Upper lobe of right lung (tissue), 1 donor: ENCODE results near the gene RNF38. TPM values are rescaled to one million over a fixed set of nuclear protein-coding genes. Genes with fewer than 3 reads are reported as not detected.
"Not testable (repeated sequence)": the region's sequence is repeated elsewhere in the genome, so short reads cannot be mapped to it uniquely, and the experiment has no call there.

Experiments
- ATAC-seq: fragments of 200-7000 bp; cut with Tn5 transposase; one replicate; pipeline ENCODE4 v1.9.1; 2020; ENCODE audit warnings: mild to moderate bottlenecking, moderate library complexity
- DNase-seq: peaks from one replicate; pipeline ENCODE4 v3.0.0-alpha.2; 2020
- H3K27ac ChIP-seq: fragments of 200-600 bp; one replicate; pipeline ENCODE4 v1.8.0; 2022
- H3K27me3 ChIP-seq: fragments of 200-600 bp; one replicate; pipeline ENCODE4 v1.8.0; 2022; ENCODE audit warnings: mild to moderate bottlenecking
- H3K36me3 ChIP-seq: fragments of 200-600 bp; one replicate; pipeline ENCODE4 v1.8.0; 2022
- H3K4me1 ChIP-seq: fragments of 200-600 bp; one replicate; pipeline ENCODE4 v1.8.0; 2022
- H3K4me3 ChIP-seq: fragments of 200-600 bp; one replicate; pipeline ENCODE4 v1.8.0; 2022; ENCODE audit warnings: mild to moderate bottlenecking
- H3K9me3 ChIP-seq: fragments of 200-600 bp; one replicate; pipeline ENCODE4 v1.8.0; 2022
- intact Hi-C: fragments of 100-400 bp; cut with DNase I; formaldehyde crosslinking; loops from one replicate; pipeline ENCODE4 v1.11.0; 2022
- total RNA-seq: library from RNA; stranded (reverse); fragmentation: NEBNext Ultra II Directional; extraction: Animal tissue kit (Norgen Biotek cat#: 25700); gene quantifications from one replicate; pipeline ENCODE4 v1.2.1, GENCODE V29; 2021
- TF ChIP-seq, protein P1 (sequence below): fragments of 200-600 bp; IDR thresholded peaks from one replicate; pipeline ENCODE4 v1.8.0; 2022; ENCODE audit warnings: antibody characterized with exemption
- donor health status: DM: no; HTN: yes; CAD: no; lungs with severe emphysema.

Gene RNF38
- total RNA-seq, 1 donor from 2014 or later, result 49.7 TPM

DNA sequence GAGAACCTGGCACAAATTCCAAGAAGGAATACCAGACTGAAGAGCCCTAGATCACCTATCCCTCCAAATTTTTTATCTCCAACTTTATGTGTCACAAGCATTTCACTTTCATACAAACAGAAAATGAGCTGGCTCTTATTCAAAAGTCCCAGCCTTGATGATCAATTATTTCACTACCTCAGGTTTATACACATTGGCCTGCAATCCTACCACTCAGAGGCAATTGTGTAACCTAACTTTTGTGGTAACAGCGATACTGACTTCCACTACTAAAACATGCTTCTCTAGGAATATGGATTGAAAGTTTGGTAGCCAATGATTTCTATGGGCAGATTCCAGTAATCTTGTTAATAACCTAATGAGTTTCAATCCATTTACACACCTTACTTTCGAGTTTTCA is 10.5 kb downstream of the RNF38 start:
- H3K27ac ChIP-seq, result no peak overlapping the region
- DNase-seq, result no peak
- TF ChIP-seq, protein P1, sequence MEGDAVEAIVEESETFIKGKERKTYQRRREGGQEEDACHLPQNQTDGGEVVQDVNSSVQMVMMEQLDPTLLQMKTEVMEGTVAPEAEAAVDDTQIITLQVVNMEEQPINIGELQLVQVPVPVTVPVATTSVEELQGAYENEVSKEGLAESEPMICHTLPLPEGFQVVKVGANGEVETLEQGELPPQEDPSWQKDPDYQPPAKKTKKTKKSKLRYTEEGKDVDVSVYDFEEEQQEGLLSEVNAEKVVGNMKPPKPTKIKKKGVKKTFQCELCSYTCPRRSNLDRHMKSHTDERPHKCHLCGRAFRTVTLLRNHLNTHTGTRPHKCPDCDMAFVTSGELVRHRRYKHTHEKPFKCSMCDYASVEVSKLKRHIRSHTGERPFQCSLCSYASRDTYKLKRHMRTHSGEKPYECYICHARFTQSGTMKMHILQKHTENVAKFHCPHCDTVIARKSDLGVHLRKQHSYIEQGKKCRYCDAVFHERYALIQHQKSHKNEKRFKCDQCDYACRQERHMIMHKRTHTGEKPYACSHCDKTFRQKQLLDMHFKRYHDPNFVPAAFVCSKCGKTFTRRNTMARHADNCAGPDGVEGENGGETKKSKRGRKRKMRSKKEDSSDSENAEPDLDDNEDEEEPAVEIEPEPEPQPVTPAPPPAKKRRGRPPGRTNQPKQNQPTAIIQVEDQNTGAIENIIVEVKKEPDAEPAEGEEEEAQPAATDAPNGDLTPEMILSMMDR, result no peak
- no peaks in the 10 kb centered on the region for H3K36me3 ChIP-seq
- intact Hi-C loops, result no loop called here
- H3K27me3 ChIP-seq, result no peaks in the 10 kb centered on the region
- H3K4me1 ChIP-seq, result peaks cover 11% of the 10 kb centered on the region
- H3K4me3 ChIP-seq, result no peak overlapping the region
- H3K9me3 ChIP-seq, result no peaks in the 10 kb centered on the region
- no peak for ATAC-seq

DNA sequence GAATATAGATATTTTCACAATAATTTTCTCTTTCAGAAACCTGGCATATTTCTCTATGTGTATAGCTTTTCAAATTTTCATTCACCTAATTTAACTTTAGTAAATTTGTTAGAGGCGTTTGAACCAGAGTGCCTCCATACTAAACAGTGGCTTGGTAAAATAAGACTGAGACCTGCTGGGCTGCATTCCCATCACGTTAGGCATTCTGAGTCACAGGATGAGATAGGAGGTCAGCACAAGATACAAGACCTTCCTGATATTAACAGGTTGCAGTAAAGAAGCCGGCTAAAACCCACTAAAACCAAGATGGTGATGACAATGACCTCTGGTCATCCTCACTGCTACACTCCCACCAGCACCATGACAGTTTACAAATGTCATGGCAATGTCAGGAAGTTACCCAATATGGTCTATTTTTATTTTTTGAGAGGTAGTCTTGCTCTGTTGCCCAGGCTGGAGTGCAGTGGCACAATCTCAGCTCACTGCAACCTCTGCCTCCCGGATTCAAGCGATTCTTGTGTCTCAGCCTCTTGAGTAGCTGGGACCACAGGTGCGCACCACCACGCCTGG is 13.6 kb downstream of the RNF38 start:
- H3K4me3 ChIP-seq, H3K27ac ChIP-seq, H3K36me3 ChIP-seq, H3K9me3 ChIP-seq, DNase-seq, ATAC-seq, intact Hi-C loops, H3K27me3 ChIP-seq: not testable (repeated sequence)
- peaks cover 37% of the 10 kb centered on the region for H3K4me1 ChIP-seq

DNA sequence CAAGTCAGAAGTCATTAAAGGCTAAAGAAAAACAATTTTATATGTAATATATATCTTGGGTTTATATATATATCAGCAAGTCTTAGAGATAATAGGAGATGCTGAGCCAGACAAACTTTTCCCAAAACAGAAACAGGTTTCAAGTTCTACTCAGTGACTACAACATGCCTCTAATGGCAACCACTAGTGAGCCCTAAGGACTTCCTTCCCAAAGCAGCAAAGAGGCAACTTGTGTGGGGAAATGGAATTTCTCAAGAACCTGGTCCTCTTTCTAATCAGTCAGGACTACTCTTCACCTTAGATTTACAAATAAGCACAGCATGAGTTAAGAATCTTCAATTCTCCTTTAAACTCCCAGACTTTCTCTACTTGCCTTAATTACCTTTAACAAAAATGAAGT is 17.6 kb downstream of the RNF38 start:
- Histone ChIP-seq H3K36me3 (no peaks in the 10 kb centered on the region), H3K4me1 (peaks cover 41% of the 10 kb centered on the region), H3K9me3 (no peaks in the 10 kb centered on the region), H3K4me3 (no peak overlapping the region), H3K27ac (no peak overlapping the region), H3K27me3 (no peaks in the 10 kb centered on the region)
- intact Hi-C loops, result no loop called here
- TF ChIP-seq, protein P1, result no peak
- ATAC-seq, result peak; percentile 70
- no peak for DNase-seq

DNA sequence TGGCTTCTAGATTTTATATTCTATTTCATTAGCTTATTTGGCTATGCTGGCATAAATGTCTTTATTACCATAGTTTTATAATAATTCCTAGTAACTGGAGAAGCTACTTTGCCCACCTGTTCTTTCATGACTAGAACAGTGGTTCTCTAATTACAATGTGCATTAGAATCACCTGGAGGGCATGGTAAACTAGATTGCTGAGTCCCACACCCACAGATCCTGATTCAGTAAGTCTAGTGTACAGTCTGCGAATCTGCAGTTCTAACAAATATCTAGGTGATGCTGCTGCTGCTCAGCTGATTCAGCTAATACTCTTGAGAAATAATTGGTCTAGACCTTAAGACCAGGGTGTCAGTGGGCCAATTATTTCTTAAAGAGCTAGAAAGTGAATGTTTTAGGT is 35.5 kb downstream of the RNF38 start:
- intact Hi-C loops, result no loop called here
- DNase-seq, result no peak
- Histone ChIP-seq H3K9me3 (no peaks in the 10 kb centered on the region), H3K4me1 (no peaks in the 10 kb centered on the region), H3K27me3 (no peaks in the 10 kb centered on the region), H3K4me3 (no peak overlapping the region), H3K36me3 (peaks cover 63% of the 10 kb centered on the region), H3K27ac (no peak overlapping the region)
- no peak for ATAC-seq
- TF ChIP-seq, protein P1, result no peak

DNA sequence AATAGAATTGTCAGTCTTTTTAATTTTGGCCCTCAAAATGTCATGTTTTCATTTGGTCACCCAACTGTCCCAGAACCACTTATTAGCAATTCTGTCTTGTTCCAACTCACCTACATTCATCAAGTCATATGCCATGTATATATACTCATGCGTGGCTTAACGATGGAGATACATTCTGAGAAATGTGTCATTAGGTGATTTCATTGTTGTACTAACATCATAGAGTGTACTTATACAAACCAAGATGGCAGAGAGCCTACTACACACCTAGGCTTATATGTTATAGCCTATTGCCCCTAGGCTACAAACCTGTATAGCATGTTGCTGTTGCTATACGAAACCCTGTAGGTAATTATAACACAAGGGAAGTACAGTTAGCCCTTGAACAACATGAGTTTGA is 36.6 kb downstream of the RNF38 start:
- Histone ChIP-seq H3K9me3 (no peaks in the 10 kb centered on the region), H3K36me3 (peaks cover 52% of the 10 kb centered on the region), H3K4me1 (no peaks in the 10 kb centered on the region), H3K27me3 (no peaks in the 10 kb centered on the region), H3K4me3 (no peak overlapping the region), H3K27ac (no peak overlapping the region)
- intact Hi-C loops, result no loop called here
- TF ChIP-seq, protein P1, result no peak
- no peak for ATAC-seq
- DNase-seq, result no peak

DNA sequence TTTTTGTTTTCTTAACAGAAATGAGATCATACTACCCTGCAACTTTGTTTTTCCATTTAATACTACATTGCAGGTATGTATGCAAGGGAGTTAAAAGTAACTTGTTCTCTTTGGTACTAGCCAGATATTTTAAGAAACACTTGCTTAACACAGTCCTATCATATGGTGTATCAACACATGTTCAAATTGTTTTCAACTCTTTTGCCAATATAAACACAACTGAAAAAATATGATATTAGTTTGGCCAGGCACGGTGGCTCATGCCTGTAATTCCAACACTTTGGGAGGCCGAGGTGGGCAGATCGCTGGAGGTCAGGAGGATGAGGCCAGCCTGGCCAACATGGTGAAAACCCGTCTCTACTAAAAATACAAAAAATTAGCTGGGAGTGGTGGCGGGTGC is 41.6 kb downstream of the RNF38 start:
- DNase-seq, result no peak
- Histone ChIP-seq H3K4me1 (no peaks in the 10 kb centered on the region), H3K9me3 (no peaks in the 10 kb centered on the region), H3K27me3 (no peaks in the 10 kb centered on the region), H3K4me3 (no peak overlapping the region), H3K36me3 (peaks cover 47% of the 10 kb centered on the region), H3K27ac (no peak overlapping the region)
- intact Hi-C loops, result no loop called here
- TF ChIP-seq, protein P1, result no peak
- no peak for ATAC-seq
